Sigmoid colon (tissue), 4 donors: ENCODE measurements around the gene AEBP1.

Experiments
- EP300 ChIP-seq, 4 donors: sonication (generic); formaldehyde crosslinking; IDR thresholded peaks; one replicate each; pipeline ENCODE4 v1.6.1; 2017; ENCODE audit warnings: antibody characterized with exemption in 4 of 4
- POLR2AphosphoS5 ChIP-seq, 4 donors: sonication (generic); formaldehyde crosslinking; IDR thresholded peaks; one replicate each; pipeline ENCODE4 v1.6.1; 2017; ENCODE audit warnings: antibody characterized with exemption in 4 of 4
- TF ChIP-seq, protein P1 (sequence below), 4 experiments: fragments of 450-650 bp in 3 of 4; fragments of 200-600 bp in 1 of 4; IDR thresholded peaks; one replicate each; pipeline ENCODE4 v1.5.1; 2016 to 2019; ENCODE audit warnings: antibody characterized with exemption in 4 of 4, mild to moderate bottlenecking in 3 of 4, moderate library complexity in 2 of 4

DNA sequence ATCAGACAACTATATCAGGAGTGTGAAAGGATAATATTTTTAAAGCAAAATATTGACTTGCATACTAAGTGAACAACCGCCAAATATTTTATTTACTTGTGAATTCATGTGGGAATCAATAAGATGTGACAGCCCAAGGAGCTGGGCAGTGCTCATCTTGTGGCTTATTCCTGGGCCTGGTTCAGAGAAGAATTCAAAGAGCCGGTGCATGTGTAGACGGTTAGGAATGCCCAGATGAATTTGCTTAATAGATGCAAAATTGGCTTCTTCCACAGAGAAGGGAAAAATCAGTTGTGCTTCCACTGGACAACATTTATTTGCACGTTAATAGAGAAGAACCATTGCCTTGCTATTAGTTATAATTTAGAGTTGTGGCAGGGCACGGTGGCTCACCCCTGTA lies 32.6 kb downstream of the AEBP1 start:
- TF ChIP-seq, protein P1, sequence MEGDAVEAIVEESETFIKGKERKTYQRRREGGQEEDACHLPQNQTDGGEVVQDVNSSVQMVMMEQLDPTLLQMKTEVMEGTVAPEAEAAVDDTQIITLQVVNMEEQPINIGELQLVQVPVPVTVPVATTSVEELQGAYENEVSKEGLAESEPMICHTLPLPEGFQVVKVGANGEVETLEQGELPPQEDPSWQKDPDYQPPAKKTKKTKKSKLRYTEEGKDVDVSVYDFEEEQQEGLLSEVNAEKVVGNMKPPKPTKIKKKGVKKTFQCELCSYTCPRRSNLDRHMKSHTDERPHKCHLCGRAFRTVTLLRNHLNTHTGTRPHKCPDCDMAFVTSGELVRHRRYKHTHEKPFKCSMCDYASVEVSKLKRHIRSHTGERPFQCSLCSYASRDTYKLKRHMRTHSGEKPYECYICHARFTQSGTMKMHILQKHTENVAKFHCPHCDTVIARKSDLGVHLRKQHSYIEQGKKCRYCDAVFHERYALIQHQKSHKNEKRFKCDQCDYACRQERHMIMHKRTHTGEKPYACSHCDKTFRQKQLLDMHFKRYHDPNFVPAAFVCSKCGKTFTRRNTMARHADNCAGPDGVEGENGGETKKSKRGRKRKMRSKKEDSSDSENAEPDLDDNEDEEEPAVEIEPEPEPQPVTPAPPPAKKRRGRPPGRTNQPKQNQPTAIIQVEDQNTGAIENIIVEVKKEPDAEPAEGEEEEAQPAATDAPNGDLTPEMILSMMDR (IDR thresholded peaks at IDR 0.05) = no peak
- TF ChIP-seq EP300 (IDR thresholded peaks at IDR 0.05) = no peak
- TF ChIP-seq POLR2AphosphoS5 (IDR thresholded peaks at IDR 0.05) = no peak
